ENCODE data around the gene DNAJB12.
"Not testable (repeated sequence)": the region's sequence is repeated elsewhere in the genome, so short reads cannot be mapped to it uniquely, and the experiment has no call there.

Gene DNAJB12

DNA sequence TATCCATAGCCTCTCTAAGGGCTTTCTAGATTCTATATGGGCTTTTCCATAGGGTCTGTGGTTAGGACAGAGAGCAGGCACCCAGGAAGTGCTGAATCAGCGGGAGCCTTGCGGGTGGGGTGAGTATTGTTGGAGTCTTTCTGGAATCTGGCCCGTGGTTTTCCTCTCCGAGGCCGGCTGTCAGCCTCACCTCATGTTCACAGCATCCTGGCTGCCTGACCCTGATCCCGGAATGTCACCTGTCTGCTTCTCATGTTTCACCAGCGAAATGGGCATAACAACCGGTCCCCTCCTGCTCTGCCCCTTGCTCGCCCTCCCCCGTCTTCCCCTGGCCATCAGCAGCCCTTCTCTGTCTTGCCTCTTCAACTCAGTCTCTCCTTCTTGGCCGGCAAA lies 44.5 kb downstream of the DNAJB12 start:
- DNase-seq (ENCODE audit: low read depth) = no peak
- TF ChIP-seq, protein P1, sequence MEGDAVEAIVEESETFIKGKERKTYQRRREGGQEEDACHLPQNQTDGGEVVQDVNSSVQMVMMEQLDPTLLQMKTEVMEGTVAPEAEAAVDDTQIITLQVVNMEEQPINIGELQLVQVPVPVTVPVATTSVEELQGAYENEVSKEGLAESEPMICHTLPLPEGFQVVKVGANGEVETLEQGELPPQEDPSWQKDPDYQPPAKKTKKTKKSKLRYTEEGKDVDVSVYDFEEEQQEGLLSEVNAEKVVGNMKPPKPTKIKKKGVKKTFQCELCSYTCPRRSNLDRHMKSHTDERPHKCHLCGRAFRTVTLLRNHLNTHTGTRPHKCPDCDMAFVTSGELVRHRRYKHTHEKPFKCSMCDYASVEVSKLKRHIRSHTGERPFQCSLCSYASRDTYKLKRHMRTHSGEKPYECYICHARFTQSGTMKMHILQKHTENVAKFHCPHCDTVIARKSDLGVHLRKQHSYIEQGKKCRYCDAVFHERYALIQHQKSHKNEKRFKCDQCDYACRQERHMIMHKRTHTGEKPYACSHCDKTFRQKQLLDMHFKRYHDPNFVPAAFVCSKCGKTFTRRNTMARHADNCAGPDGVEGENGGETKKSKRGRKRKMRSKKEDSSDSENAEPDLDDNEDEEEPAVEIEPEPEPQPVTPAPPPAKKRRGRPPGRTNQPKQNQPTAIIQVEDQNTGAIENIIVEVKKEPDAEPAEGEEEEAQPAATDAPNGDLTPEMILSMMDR (IDR thresholded peaks at IDR 0.05; ENCODE audit: control insufficient read depth, insufficient read depth, low read depth, low read length, missing control alignments) = no peak

DNA sequence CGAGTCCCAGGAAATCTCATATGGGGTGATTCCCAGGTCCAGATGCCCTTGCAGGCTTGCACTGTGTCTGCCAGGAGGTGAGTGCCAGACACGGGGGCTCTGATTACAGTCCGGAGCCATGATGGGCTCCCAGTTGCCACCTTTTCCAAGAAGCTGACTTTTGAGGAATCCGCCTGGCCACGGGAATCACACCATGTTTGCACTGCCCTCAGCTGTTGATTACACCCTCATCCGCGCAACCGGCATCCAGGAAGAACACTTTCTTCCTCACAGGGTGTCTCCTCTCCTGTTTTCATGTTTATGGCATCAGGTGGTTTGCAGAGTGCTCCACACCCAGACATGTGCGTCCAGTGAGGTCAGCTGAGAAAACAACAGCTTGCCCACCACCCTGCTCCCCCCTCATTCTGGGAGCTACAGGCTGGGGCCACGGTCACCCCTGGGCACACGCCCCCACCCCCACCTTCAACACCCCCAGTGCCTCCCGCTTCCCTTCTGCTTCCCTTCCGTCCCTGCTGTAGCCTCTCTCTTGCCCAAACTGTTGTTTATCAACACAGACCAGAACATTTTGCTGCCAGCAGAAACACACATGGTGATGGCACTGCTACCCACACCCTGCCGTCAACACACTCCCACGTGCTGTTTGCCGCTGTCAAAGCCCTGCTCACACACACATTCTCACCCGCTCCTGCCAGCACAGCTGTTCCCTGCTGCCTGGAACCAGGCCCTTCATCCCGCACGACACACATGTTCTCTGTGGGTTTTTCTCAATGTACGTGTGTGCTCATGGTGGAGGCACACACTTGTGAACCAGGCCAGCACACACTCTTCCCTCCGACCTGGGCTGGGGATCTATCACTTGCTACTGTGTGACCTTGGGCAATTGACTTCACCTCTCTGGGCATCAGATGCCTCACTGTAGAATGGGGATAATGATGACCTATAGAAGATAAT lies 45.2 kb downstream of the DNAJB12 start:
- TF ChIP-seq, protein P1 (IDR thresholded peaks at IDR 0.05; ENCODE audit: control insufficient read depth, insufficient read depth, low read depth, low read length, missing control alignments) = no peak
- H3K4me3 ChIP-seq (ENCODE audit: control insufficient read depth, low read depth, low read length) = no peak overlapping the region
- DNase-seq (ENCODE audit: low read depth) = no peak

More for the DNA sequence above, 44.5 kb downstream of the DNAJB12 start:
- H3K4me3 ChIP-seq (ENCODE audit: control insufficient read depth, low read depth, low read length) = no peak overlapping the region

DNA sequence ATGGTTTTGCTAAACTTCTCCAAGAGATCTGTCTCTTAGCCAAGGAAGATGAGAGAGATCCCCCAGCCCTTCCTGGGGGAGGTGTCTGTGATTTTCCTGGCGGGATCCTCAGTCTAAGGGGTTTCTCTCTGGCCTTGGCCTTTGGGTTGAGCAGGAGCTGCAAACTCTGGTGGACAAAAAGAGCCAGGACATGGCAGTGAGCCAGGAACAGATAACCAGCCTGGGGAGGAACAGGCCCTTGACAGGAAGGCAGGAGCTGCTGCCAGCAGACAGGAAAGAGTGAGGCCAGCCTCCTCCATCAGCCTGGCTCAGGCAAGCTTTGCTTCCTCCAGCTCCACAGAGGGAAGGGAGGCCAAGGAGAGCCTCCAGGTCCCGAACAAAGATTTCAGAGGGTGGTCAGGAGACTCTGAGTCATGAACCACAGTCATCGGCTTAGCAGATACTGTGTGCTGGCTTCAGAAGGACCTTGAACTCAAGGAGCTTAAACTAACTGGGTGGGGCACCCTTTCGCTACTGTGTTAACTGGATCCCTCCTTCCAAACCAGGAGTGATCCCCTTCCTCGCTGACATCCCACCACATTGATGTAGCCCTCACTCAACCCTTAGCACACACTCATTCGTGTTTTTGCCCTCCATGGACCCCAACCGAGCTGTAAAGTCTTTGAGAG lies 46.3 kb downstream of the DNAJB12 start:
- no peak overlapping the region for H3K4me3 ChIP-seq (ENCODE audit: control insufficient read depth, low read depth, low read length)
- no peak for DNase-seq (ENCODE audit: low read depth)
- TF ChIP-seq, protein P1 (IDR thresholded peaks at IDR 0.05; ENCODE audit: control insufficient read depth, insufficient read depth, low read depth, low read length, missing control alignments) = no peak

DNA sequence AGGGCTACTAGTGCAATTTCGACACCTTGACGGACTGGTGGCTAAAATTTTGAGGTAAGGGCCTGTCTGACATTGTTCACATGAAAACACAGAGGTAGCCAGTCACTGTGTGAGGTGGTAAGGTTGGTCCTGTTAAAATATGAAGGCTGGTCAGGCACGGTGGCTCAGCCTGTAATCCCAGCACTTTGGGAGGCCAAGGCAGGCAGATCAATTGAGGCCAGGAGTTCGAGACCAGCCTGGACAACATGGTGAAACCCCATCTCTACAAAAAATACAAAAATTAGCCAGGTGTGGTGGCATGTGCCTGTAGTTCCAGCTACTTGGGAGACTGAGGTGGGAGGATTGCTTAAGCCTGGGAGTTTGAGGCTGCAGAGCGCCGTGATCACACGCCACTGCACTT lies 47.0 kb downstream of the DNAJB12 start:
- H3K4me3 ChIP-seq (ENCODE audit: control insufficient read depth, low read depth, low read length); DNase-seq (ENCODE audit: low read depth): not testable (repeated sequence)

DNA sequence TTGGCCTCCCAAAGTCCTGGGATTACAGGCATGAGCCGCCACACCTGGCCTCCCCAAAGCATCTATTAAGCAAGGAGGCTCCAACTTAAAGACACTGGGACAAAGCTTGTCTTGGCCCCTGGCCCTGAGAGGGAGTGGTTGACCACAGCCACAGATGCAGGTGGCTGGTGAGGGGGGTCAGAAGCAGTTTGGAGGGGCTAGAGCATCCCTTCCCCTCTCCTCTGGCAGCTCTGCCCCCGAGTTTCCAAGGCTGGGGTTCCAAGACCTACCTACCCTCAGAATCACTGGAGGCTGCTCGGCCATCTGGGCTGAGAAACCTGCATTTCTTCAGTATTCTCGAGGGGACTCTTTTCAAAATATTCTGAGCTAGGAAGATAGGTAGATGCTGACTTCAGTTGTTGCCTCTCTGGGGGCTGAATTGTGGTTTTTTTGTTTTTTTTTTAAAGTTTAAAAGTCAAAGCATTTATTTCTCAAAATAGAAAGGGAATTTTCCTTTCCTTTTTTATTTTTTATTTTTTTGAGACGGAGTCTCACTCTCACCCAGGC lies 48.4 kb downstream of the DNAJB12 start:
- no peak for DNase-seq (ENCODE audit: low read depth)
- no peak overlapping the region for H3K4me3 ChIP-seq (ENCODE audit: control insufficient read depth, low read depth, low read length)
- TF ChIP-seq, protein P1 (IDR thresholded peaks at IDR 0.05; ENCODE audit: control insufficient read depth, insufficient read depth, low read depth, low read length, missing control alignments) = no peak

DNA sequence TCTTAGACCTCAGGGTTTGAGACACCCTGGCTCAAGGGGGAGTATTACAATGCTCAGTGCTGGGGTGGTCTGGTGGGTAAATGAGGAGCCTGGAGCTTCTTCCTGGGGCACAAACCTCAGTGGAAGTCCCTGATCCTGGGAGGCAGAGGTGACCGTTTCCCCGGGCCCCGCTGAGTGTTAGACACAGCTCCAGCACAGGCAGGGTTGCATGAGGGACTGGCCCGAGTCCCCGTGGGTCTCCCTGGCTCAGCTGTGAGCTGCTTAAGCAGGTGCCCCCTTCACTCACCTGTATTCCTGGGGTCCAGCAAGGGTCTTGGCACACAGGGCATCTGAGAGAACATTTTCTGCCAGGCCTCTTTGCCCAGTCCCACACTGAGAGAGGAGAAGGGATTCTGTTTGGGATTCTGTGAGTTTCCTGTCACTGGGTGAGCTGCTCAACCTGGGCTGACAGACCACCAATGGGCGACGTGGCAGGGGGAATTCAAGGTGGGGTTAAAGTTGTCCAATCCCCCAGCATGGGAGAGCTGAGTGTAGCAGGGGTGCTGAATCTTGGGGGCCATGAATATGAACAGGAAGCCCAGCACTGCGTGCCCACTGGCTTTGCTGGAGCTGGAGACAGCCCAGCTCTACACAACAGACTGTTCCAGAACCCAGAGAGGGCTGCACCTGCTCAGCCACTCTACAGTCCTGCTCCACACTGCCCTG lies 51.1 kb downstream of the DNAJB12 start:
- TF ChIP-seq, protein P1 (IDR thresholded peaks at IDR 0.05; ENCODE audit: control insufficient read depth, insufficient read depth, low read depth, low read length, missing control alignments) = no peak
- no peak for DNase-seq (ENCODE audit: low read depth)
- no peak overlapping the region for H3K4me3 ChIP-seq (ENCODE audit: control insufficient read depth, low read depth, low read length)
